Psoas muscle (tissue), 8 donors: ENCODE measurements around the gene VIPR2. TPM values are rescaled to one million over a fixed set of nuclear protein-coding genes. Genes with fewer than 3 reads are reported as not detected.

Source experiments
- ATAC-seq, 4 donors: fragments of 200-7000 bp; cut with Tn5 transposase; one replicate each; pipeline ENCODE4 v1.9.1; 2020; ENCODE audit warnings: moderate library complexity in 3 of 4, mild to moderate bottlenecking in 2 of 4
- DNase-seq, 2 donors: peaks; one replicate each; pipeline ENCODE4 v3.0.0-alpha.2; 2020
- H3K27ac ChIP-seq: fragments of 200-600 bp; one replicate; pipeline ENCODE4 v1.8.0; 2022
- H3K27me3 ChIP-seq, 3 donors: fragments of 200-600 bp in 1 of 3; one replicate each; pipeline versions ENCODE4 v1.6.1 to v1.8.0; 2013 to 2022; ENCODE audit warnings: low read length in 2 of 3, mild to moderate bottlenecking in 2 of 3, moderate library complexity in 1 of 3; ENCODE audit not compliant: insufficient read depth in 3 of 3
- H3K36me3 ChIP-seq, 2 donors: fragments of 200-600 bp in 1 of 2; one replicate each; pipeline versions ENCODE4 v1.6.1 to v1.8.0; 2013 to 2022; ENCODE audit warnings: low read depth in 1 of 2, mild to moderate bottlenecking in 1 of 2, moderate library complexity in 1 of 2; ENCODE audit not compliant: insufficient read depth in 1 of 2
- H3K4me1 ChIP-seq: fragments of 200-600 bp; one replicate; pipeline ENCODE4 v1.8.0; 2022
- H3K4me3 ChIP-seq: fragments of 200-600 bp; one replicate; pipeline ENCODE4 v1.8.0; 2022; ENCODE audit warnings: mild to moderate bottlenecking
- H3K9me3 ChIP-seq: fragments of 200-600 bp; one replicate; pipeline ENCODE4 v1.8.0; 2022
- WGBS, 3 donors: extraction: QIAGEN DNeasy Blood & Tissue Kit; methylation state at CpG; one replicate each; pipeline versions ENCODE4 v1.1.6 to v1.1.7; 2013; 5-methylcytosine and 5-hydroxymethylcytosine counted together
- intact Hi-C, 2 donors: fragments of 100-400 bp; cut with DNase I; formaldehyde crosslinking; loops; one replicate each; pipeline versions ENCODE4 v1.11.0 to v1.14.2; 2022
- polyA plus RNA-seq, 3 donors: library from polyadenylated mRNA; stranded (reverse); fragments of 200-250 nt; gene quantifications; one replicate each; pipeline ENCODE4 v1.2.3, GENCODE V29; 2013
- total RNA-seq, 4 donors: library from RNA; stranded (reverse); fragmentation: NEBNext Ultra II Directional in 2 of 4; extraction: Animal tissue kit (Norgen Biotek cat#: 25700) in 2 of 4; gene quantifications; one replicate each; pipeline versions ENCODE4 v1.2.1 to v1.2.4, GENCODE V29; 2021 to 2023
- TF ChIP-seq, protein P1 (sequence below): fragments of 200-600 bp; IDR thresholded peaks from one replicate; pipeline ENCODE4 v1.8.0; 2022; ENCODE audit warnings: antibody characterized with exemption
- donor health status: healthy with polysubstance abuse.
- donor health status: DM: no; HTN: no; CAD: no; lungs with moderate emphysema.
- donor health status: Bipolar disorder and iron deficiency.
- donor health status: healthy.
- donor health status: DM: yes; HTN: yes; CAD: no.
- donor health status: DM: no; HTN: no; CAD: no.
- donor health status: DM: no; HTN: no; CAD: no.
- donor health status: DM: yes; HTN: yes; CAD: no.

VIPR2 gene
- total and polyA plus RNA-seq, 7 donors: 0.60 to 3.6 (median 2.4) TPM

DNA sequence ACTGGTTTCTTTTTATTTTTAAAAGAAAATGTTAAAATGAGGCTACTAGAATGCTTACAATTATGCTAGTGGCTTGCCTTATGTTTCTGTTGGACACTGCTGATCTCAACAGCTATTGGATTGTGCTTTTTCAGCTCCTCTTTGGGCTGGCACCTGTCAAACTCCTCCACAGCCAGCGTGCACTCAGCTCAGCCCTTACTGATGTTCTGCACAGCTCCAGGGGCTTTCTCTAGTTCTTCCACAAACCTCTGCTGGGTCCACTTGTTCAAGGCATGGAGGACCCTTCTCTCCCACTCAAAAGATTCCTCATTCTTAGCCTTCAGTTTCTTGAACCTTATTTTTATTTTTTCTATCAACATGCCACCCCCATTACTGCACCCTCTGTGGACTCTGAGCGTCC lies 96.0 kb downstream of the VIPR2 start:
- no peak for DNase-seq
- 60 to 66% (median 64%) methylated on average over 2 of the region's 2 CpGs for WGBS, 3 donors
- intact Hi-C loops: loop anchor here in 1 of 2 donors (2.0 kb wide), 1 partner anchor 20 kb away; no protein-coding TSS in a partner anchor

DNA sequence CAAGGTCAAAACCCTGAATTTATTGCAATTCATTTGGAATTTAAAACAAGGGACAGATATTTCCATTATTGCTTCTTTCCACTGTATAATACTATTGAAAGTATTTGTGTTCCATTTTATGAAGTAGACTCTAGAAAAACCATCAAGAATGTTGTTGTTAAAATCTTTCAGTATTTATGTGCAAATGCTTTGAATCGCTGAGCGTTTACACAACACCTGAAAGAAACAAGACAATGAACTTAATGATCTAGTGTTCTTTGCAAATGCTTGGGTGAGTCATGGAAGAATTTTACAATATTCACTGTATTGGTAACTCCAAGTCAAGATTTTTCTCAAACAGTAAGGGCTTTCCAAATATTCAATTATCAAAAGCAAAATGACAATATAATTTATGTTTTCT lies 97.1 kb downstream of the VIPR2 start:
- intact Hi-C loops: no loop called here
- TF ChIP-seq, protein P1, sequence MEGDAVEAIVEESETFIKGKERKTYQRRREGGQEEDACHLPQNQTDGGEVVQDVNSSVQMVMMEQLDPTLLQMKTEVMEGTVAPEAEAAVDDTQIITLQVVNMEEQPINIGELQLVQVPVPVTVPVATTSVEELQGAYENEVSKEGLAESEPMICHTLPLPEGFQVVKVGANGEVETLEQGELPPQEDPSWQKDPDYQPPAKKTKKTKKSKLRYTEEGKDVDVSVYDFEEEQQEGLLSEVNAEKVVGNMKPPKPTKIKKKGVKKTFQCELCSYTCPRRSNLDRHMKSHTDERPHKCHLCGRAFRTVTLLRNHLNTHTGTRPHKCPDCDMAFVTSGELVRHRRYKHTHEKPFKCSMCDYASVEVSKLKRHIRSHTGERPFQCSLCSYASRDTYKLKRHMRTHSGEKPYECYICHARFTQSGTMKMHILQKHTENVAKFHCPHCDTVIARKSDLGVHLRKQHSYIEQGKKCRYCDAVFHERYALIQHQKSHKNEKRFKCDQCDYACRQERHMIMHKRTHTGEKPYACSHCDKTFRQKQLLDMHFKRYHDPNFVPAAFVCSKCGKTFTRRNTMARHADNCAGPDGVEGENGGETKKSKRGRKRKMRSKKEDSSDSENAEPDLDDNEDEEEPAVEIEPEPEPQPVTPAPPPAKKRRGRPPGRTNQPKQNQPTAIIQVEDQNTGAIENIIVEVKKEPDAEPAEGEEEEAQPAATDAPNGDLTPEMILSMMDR: no peak
- no peaks in the 10 kb centered on the region for H3K27me3 ChIP-seq
- no peak overlapping the region for H3K4me3 ChIP-seq
- peaks cover 0 to 2% of the 10 kb centered on the region in 2 donors for H3K36me3 ChIP-seq
- no peak overlapping the region for H3K27ac ChIP-seq
- ATAC-seq (no peak), DNase-seq (no peak)
- no peaks in the 10 kb centered on the region for H3K9me3 ChIP-seq
- H3K4me1 ChIP-seq: no peaks in the 10 kb centered on the region
- WGBS, 3 donors: 88 to 96% (median 89%) methylated on average over 2 of the region's 2 CpGs

More for the DNA sequence above, 96.0 kb downstream of the VIPR2 start:
- no peak overlapping the region for H3K4me3 ChIP-seq
- H3K27ac ChIP-seq: no peak overlapping the region
- no peaks in the 10 kb centered on the region for H3K27me3 ChIP-seq
- no peaks in the 10 kb centered on the region for H3K36me3 ChIP-seq
- H3K4me1 ChIP-seq: no peaks in the 10 kb centered on the region
- TF ChIP-seq, protein P1: no peak
- ATAC-seq: no peak
- H3K9me3 ChIP-seq: no peaks in the 10 kb centered on the region

DNA sequence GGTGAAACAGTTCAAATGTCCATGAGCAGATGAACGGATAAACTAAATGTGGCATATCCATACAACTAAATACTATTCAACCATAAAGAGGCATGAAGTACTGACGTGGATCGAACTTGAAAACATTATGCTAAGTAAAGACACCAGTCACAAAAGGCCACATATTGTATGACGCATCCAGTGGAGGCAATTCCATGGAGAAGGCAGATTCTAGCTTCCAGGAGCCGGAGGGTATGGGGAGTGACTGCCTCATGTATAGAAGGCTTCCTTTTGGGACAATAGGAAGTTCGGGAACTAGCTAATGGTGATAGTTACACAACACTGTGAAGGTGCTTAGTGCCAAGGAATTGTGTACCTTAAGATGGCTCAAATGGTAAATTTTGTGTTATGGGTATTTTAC lies 98.4 kb downstream of the VIPR2 start:
- intact Hi-C loops: no loop called here
- Histone ChIP-seq H3K27me3 (no peaks in the 10 kb centered on the region), H3K4me1 (no peaks in the 10 kb centered on the region), H3K9me3 (no peaks in the 10 kb centered on the region), H3K36me3 (peaks cover 0 to 3% of the 10 kb centered on the region in 2 donors), H3K27ac (no peak overlapping the region), H3K4me3 (no peak overlapping the region)
- no peak for ATAC-seq
- 95 to 97% (median 95%) methylated on average over 6 of the region's 6 CpGs for WGBS, 3 donors
- TF ChIP-seq, protein P1: no peak
- DNase-seq: no peak

DNA sequence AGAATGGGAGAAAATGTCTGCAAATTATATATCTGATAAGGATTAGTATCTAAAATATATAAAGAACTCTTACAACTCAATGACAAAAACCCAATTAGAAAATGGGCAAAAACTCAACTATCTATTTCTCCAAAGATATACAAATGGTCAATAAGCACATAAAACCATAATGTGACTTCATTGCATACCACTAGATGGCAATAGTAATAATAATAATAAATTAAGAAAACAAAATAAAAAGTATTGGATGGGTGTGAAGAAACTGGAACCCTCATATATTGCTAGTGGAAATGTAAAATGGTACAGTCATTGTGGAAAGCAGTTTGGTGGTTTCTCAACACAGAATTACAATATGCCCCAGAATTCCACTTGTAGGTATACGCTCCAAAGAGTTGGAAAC lies 98.8 kb downstream of the VIPR2 start:
- DNase-seq (no peak), ATAC-seq (no peak)
- H3K27ac ChIP-seq: no peak overlapping the region
- WGBS, 3 donors: 97% methylated on average over 1 of the region's 1 CpG
- peaks cover 0 to 3% of the 10 kb centered on the region in 2 donors for H3K36me3 ChIP-seq
- no peak overlapping the region for H3K4me3 ChIP-seq
- no peaks in the 10 kb centered on the region for H3K4me1 ChIP-seq
- TF ChIP-seq, protein P1: peak; percentile 12
- no peaks in the 10 kb centered on the region for H3K9me3 ChIP-seq
- intact Hi-C loops: no loop called here
- no peaks in the 10 kb centered on the region for H3K27me3 ChIP-seq

DNA sequence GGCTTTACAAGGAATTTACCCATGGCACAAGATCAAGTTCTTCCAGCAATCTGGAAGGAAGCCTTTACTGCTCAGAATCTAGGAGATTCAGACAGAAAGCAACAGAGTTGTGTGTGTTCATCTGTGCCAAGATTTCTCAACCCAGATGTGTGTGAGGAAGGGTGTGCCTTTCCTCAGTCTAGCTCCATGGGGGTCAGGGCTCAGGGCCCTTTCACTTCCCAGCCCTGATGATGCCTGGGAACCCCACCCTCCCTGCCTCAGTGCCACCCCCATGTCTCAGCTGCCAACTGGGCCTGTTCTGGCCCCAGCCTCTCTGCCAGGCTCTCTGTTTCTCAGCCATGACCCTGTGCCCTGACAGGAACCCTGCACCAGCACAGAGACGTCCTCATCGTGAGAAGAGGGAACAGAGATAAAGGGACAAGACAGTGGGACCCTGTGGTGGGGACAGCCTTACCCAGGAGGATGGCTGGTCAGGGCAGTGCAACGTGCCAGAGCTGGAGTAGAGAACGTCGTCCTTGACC lies 102.0 kb downstream of the VIPR2 start:
- Histone ChIP-seq H3K9me3 (no peaks in the 10 kb centered on the region), H3K36me3 (peaks cover 0 to 3% of the 10 kb centered on the region in 2 donors), H3K27ac (no peak overlapping the region), H3K4me3 (no peak overlapping the region), H3K27me3 (no peaks in the 10 kb centered on the region), H3K4me1 (peaks cover 8% of the 10 kb centered on the region)
- WGBS, 3 donors: 48 to 78% (median 53%) methylated on average over 5 of the region's 5 CpGs
- intact Hi-C loops: no loop called here
- TF ChIP-seq, protein P1: no peak
- no peak for DNase-seq
- ATAC-seq: no peak
